GM19099 (cell line): Measurements from ENCODE around the gene NCAPG.

Source experiments
- POLR2A ChIP-seq: IDR thresholded peaks from 3 replicates; pipeline ENCODE4 v1.6.1; 2011; ENCODE audit warnings: low read depth; ENCODE audit not compliant: insufficient read length; ENCODE audit errors: extremely low read depth

Gene NCAPG

GRCh38 chr4:17823871-17824669 lies 13.3 kb downstream of the NCAPG start:
- TF ChIP-seq POLR2A = no peak

- TF ChIP-seq POLR2A = no peak
These were observed 35.5 kb downstream of the NCAPG start for GRCh38 chr4:17846266-17846665.

GRCh38 chr4:17851959-17852358 lies 41.2 kb downstream of the NCAPG start:
- no peak for TF ChIP-seq POLR2A

- TF ChIP-seq POLR2A = no peak
These were observed 43.3 kb downstream of the NCAPG start for GRCh38 chr4:17854036-17854435.

GRCh38 chr4:17859793-17860406 lies 49.1 kb downstream of the NCAPG start:
- TF ChIP-seq POLR2A = no peak

GRCh38 chr4:17865866-17866363 lies 55.1 kb downstream of the NCAPG start:
- TF ChIP-seq POLR2A = no peak

- TF ChIP-seq POLR2A = no peak
These were observed 56.0 kb downstream of the NCAPG start for GRCh38 chr4:17866810-17867209.

GRCh38 chr4:17867276-17867675 lies 56.5 kb downstream of the NCAPG start:
- no peak for TF ChIP-seq POLR2A

GRCh38 chr4:17869327-17869726 lies 58.5 kb downstream of the NCAPG start:
- TF ChIP-seq POLR2A = no peak

GRCh38 chr4:17875402-17876070 lies 64.8 kb downstream of the NCAPG start:
- TF ChIP-seq POLR2A = no peak

GRCh38 chr4:17876943-17877342 lies 66.2 kb downstream of the NCAPG start:
- TF ChIP-seq POLR2A = no peak

- no peak for TF ChIP-seq POLR2A
These were observed 66.9 kb downstream of the NCAPG start for GRCh38 chr4:17877661-17878060.

GRCh38 chr4:17884063-17884462 lies 73.3 kb downstream of the NCAPG start:
- TF ChIP-seq POLR2A = no peak

GRCh38 chr4:17884511-17884910 lies 73.7 kb downstream of the NCAPG start:
- TF ChIP-seq POLR2A = no peak

- TF ChIP-seq POLR2A = no peak
These were observed 78.9 kb downstream of the NCAPG start for GRCh38 chr4:17889692-17890091.

- TF ChIP-seq POLR2A = no peak
These were observed 83.6 kb downstream of the NCAPG start for GRCh38 chr4:17894421-17894820.
